Measurements from ENCODE around the gene FTO. TPM values are rescaled to one million over a fixed set of nuclear protein-coding genes. Genes with fewer than 3 reads are reported as not detected.

The FTO gene
- total RNA-seq, 4 donors from 2014 or later: 21.3 to 50.5 (median 40.8) TPM

- Histone ChIP-seq H3K9me3 (no peaks in the 10 kb centered on the region), H3K36me3 (no peaks in the 10 kb centered on the region), H3K4me1 (peaks cover 3 to 65% (median 33%) of the 10 kb centered on the region in 4 donors), H3K4me3 (no peak overlapping the region), H3K27me3 (no peaks in the 10 kb centered on the region), H3K27ac (no peak overlapping the region)
- no peak for DNase-seq
- in situ Hi-C loops (cut with MboI; ENCODE audit: low pct_ligation_motif_present in 1 of 4, low pct_unique_long_range_greater_than_20kb in 1 of 4, low sequenced_read_pairs in 3 of 4): no loop called here
- intact Hi-C loops (cut with DNase I; ENCODE audit: low total_unique reads): no loop called here
- WGBS, 2 donors (ENCODE audit: low coverage in 1 of 2): 50 to 67% methylated on average over 1 of the region's 1 CpG
- TF ChIP-seq POLR2A (IDR thresholded peaks at IDR 0.05) (no peak), CTCF (IDR thresholded peaks at IDR 0.05) (no peak), EP300 (IDR thresholded peaks at IDR 0.05; ENCODE audit: low read depth) (no peak), POLR2AphosphoS5 (IDR thresholded peaks at IDR 0.05) (peak in 1 of 3 donors; percentile 10)
Observed at GRCh38 chr16:53768593-53768992, 64.6 kb downstream of the FTO start.

- WGBS, 2 donors (ENCODE audit: low coverage in 1 of 2): 88 to 90% methylated on average over 3 to 4 of the region's 4 CpGs
- intact Hi-C loops (cut with DNase I; ENCODE audit: low total_unique reads) (no loop called here), in situ Hi-C loops (cut with MboI; ENCODE audit: low pct_ligation_motif_present in 1 of 4, low pct_unique_long_range_greater_than_20kb in 1 of 4, low sequenced_read_pairs in 3 of 4) (no loop called here)
- H3K4me1 ChIP-seq: peaks cover 9 to 71% (median 39%) of the 10 kb centered on the region in 4 donors
- no peak overlapping the region for H3K4me3 ChIP-seq
- H3K27ac ChIP-seq: no peak overlapping the region
- H3K9me3 ChIP-seq: no peaks in the 10 kb centered on the region
- TF ChIP-seq EP300 (IDR thresholded peaks at IDR 0.05; ENCODE audit: low read depth) (no peak), POLR2A (IDR thresholded peaks at IDR 0.05) (no peak), POLR2AphosphoS5 (IDR thresholded peaks at IDR 0.05) (no peak), CTCF (IDR thresholded peaks at IDR 0.05) (no peak)
- no peak for DNase-seq
- H3K36me3 ChIP-seq: no peaks in the 10 kb centered on the region
- no peaks in the 10 kb centered on the region for H3K27me3 ChIP-seq
Observed at GRCh38 chr16:53769185-53769584, 65.2 kb downstream of the FTO start.

GRCh38 chr16:53769787-53770186 is 65.8 kb downstream of the FTO start:
- H3K9me3 ChIP-seq: no peaks in the 10 kb centered on the region
- in situ Hi-C loops (cut with MboI; ENCODE audit: low pct_ligation_motif_present in 1 of 4, low pct_unique_long_range_greater_than_20kb in 1 of 4, low sequenced_read_pairs in 3 of 4) (no loop called here), intact Hi-C loops (cut with DNase I; ENCODE audit: low total_unique reads) (no loop called here)
- H3K4me1 ChIP-seq: peaks cover 14 to 77% (median 44%) of the 10 kb centered on the region in 4 donors
- H3K27me3 ChIP-seq: no peaks in the 10 kb centered on the region
- no peak for TF ChIP-seq EP300 (IDR thresholded peaks at IDR 0.05; ENCODE audit: low read depth)
- no peak for TF ChIP-seq POLR2A (IDR thresholded peaks at IDR 0.05)
- TF ChIP-seq POLR2AphosphoS5 (IDR thresholded peaks at IDR 0.05): no peak
- no peak overlapping the region for H3K27ac ChIP-seq
- DNase-seq: no peak
- no peak overlapping the region for H3K4me3 ChIP-seq
- no peaks in the 10 kb centered on the region for H3K36me3 ChIP-seq

DNA sequence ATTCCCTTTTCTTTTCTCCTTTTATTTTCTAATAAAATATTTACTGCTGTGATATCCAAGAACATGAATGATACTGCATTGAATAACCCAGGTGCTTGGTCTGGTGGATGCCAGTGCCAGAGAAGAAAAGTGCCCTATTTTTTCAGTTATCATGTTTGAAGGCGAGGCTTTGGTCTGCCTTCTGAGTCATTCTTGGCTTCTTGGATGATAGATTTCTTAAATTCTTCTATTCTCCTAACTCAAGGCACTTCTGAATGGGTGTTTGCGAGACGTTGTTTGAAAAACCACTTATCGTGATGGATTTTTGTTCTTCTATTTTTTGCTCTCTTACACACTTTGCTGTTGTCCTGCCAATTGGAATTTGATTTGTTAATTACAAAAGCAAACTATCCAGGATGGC is 66.7 kb downstream of the FTO start:
- Histone ChIP-seq H3K9me3 (no peaks in the 10 kb centered on the region), H3K4me1 (peaks cover 21 to 85% (median 53%) of the 10 kb centered on the region in 4 donors), H3K36me3 (no peaks in the 10 kb centered on the region), H3K27ac (no peak overlapping the region), H3K4me3 (no peak overlapping the region), H3K27me3 (no peaks in the 10 kb centered on the region)
- TF ChIP-seq POLR2A (IDR thresholded peaks at IDR 0.05): no peak
- TF ChIP-seq CTCF (IDR thresholded peaks at IDR 0.05): no peak
- TF ChIP-seq EP300 (IDR thresholded peaks at IDR 0.05; ENCODE audit: low read depth): no peak
- no peak for TF ChIP-seq POLR2AphosphoS5 (IDR thresholded peaks at IDR 0.05)
- in situ Hi-C loops (cut with MboI; ENCODE audit: low pct_ligation_motif_present in 1 of 4, low pct_unique_long_range_greater_than_20kb in 1 of 4, low sequenced_read_pairs in 3 of 4) (no loop called here), intact Hi-C loops (cut with DNase I; ENCODE audit: low total_unique reads) (no loop called here)
- DNase-seq: no peak
- WGBS, 2 donors (ENCODE audit: low coverage in 1 of 2): 72 to 90% methylated on average over 3 to 4 of the region's 4 CpGs
